ENCODE measurements around the gene SENP7.

DNA sequence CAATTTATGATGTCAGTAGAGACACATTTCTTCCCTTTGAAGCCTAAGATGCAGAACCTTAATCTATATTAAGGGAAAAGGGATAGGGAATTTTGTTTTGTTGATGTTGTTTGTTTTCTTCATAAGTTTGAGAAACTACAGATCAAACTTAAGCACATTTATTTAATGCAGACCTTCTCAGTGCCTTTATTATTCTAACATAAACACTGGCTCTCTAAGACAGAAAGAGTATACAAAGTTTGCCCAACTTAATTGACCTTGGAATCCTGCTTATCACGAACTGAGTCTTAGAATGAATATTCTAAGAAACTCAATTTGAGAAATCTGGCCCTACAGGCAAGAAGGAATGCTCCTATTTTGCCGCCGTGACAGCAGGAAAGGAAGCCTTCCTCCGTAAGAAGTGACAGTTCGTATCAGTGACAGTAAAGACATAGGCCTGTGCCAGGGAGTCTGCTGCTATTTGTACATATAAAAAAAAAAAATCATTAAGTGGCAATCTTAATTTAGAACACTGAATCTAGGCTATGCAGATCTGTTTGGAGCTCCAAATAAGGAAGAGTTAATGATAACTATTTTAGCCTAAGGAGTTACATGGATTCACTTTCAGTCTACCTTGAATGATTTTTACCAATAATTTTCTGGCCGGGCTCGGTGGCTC, 183.9 kb downstream of the SENP7 start:
- TF ChIP-seq, protein P1, sequence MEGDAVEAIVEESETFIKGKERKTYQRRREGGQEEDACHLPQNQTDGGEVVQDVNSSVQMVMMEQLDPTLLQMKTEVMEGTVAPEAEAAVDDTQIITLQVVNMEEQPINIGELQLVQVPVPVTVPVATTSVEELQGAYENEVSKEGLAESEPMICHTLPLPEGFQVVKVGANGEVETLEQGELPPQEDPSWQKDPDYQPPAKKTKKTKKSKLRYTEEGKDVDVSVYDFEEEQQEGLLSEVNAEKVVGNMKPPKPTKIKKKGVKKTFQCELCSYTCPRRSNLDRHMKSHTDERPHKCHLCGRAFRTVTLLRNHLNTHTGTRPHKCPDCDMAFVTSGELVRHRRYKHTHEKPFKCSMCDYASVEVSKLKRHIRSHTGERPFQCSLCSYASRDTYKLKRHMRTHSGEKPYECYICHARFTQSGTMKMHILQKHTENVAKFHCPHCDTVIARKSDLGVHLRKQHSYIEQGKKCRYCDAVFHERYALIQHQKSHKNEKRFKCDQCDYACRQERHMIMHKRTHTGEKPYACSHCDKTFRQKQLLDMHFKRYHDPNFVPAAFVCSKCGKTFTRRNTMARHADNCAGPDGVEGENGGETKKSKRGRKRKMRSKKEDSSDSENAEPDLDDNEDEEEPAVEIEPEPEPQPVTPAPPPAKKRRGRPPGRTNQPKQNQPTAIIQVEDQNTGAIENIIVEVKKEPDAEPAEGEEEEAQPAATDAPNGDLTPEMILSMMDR (IDR thresholded peaks at IDR 0.05): no peak
- no peak for TF ChIP-seq EZH2 (IDR thresholded peaks at IDR 0.05)
- TF ChIP-seq EZH2phosphoT487 (IDR thresholded peaks at IDR 0.05): no peak
